GM12878 (cell line): Measurements from ENCODE around the gene SEC63. TPM values are rescaled to one million over a fixed set of nuclear protein-coding genes. Genes with fewer than 3 reads are reported as not detected.

Source experiments
- ATAC-seq: fragments of 200-7000 bp; cut with Tn5 transposase; 3 replicates; pipeline ENCODE4 v1.9.1; 2020; ENCODE audit warnings: mild to moderate bottlenecking, moderate library complexity
- BruUV-seq: library from RNA; stranded (reverse); fragments of 400-500 nt; replicated peaks from 2 replicates; lab custom pipeline; 2021; lab: Mats Ljungman, UMichigan
- CTCF ChIA-PET: fragments of 300-600 bp; sonication (Branson Sonifier 250); formaldehyde crosslinking; extraction: SDS; loops from one replicate; lab custom pipeline; 2021; ENCODE audit warnings: inconsistent platforms; lab: Yijun Ruan, JAX
- POLR2A ChIA-PET: fragments of 350-600 bp; formaldehyde crosslinking; extraction: SDS; loops from one replicate; lab custom pipeline; 2021; ENCODE audit warnings: inconsistent platforms; lab: Charles Lee
- RAD21 ChIA-PET: fragments of 300-600 bp; sonication (Branson Sonifier 250); formaldehyde crosslinking; loops from one replicate; lab custom pipeline; 2023; ENCODE audit warnings: antibody characterized with exemption; ENCODE audit not compliant: unreplicated experiment; lab: Charles Lee
- SMC1A ChIA-PET: fragments of 300-600 bp; sonication (Branson Sonifier 250); formaldehyde crosslinking; loops from one replicate; lab custom pipeline; 2023; ENCODE audit not compliant: unreplicated experiment, uncharacterized antibody; lab: Charles Lee
- DNase-seq: peaks from one replicate; pipeline ENCODE4 v3.0.0-alpha.2; 2011; ENCODE audit warnings: low read depth, low spot score
- FAIRE-seq: peaks from 3 replicates; lab custom pipeline; 2011; peaks lifted over from hg19 to GRCh38; lab: Jason Lieb, UNC
- H2AFZ ChIP-seq: 2 replicates; pipeline ENCODE4 v1.6.0; 2011; ENCODE audit warnings: low read depth, low read length, control low read depth; ENCODE audit not compliant: control insufficient read depth
- H3K27ac ChIP-seq: 2 replicates; pipeline ENCODE4 v1.5.1; 2011; ENCODE audit warnings: control low read depth; ENCODE audit not compliant: control insufficient read depth, insufficient read depth
- H3K27me3 ChIP-seq, 2 experiments: replicated peaks in 1 of 2; 2 replicates each; pipeline versions ENCODE4 v1.6.0 to v1.6.1; 2011; ENCODE audit warnings: low read length in 1 of 2; ENCODE audit not compliant: control insufficient read depth in 2 of 2, insufficient read depth in 2 of 2
- H3K36me3 ChIP-seq, 2 experiments: 2 replicates each; pipeline ENCODE4 v1.5.1; 2011; ENCODE audit warnings: low read length in 1 of 2; ENCODE audit not compliant: control insufficient read depth in 2 of 2, insufficient read depth in 2 of 2
- H3K4me1 ChIP-seq: 2 replicates; pipeline ENCODE4 v1.6.1; 2011; ENCODE audit warnings: mild to moderate bottlenecking, low read length, moderate library complexity, mixed read lengths; ENCODE audit not compliant: control insufficient read depth, insufficient read depth
- H3K4me2 ChIP-seq: 2 replicates; pipeline ENCODE4 v1.6.0; 2011; ENCODE audit warnings: control low read depth; ENCODE audit not compliant: control insufficient read depth, insufficient read depth
- H3K4me3 ChIP-seq: fragments of 200-600 bp; sonication (generic); 2 replicates; pipeline ENCODE4 v1.5.1; 2016
- H3K79me2 ChIP-seq: 2 replicates; pipeline ENCODE4 v1.6.0; 2011; ENCODE audit warnings: low read length; ENCODE audit not compliant: control insufficient read depth, insufficient read depth
- H3K9ac ChIP-seq: 2 replicates; pipeline ENCODE4 v1.8.0; 2011; ENCODE audit warnings: low read length, control low read depth, mixed read lengths; ENCODE audit not compliant: control insufficient read depth, insufficient read depth
- H3K9me3 ChIP-seq: replicated peaks from 3 replicates; pipeline ENCODE4 v1.5.1; 2011; ENCODE audit warnings: mild to moderate bottlenecking, low read length; ENCODE audit not compliant: control insufficient read depth, insufficient read depth
- H4K20me1 ChIP-seq: 2 replicates; pipeline ENCODE4 v1.6.0; 2011; ENCODE audit not compliant: control insufficient read depth, insufficient read depth
- BACH1 ChIP-seq: fragments of 450-650 bp; IDR thresholded peaks from 2 replicates; pipeline ENCODE4 v1.6.1; 2017; ENCODE audit warnings: mild to moderate bottlenecking, borderline replicate concordance
- CHD4 ChIP-seq: fragments of 200-600 bp; sonication (generic); IDR thresholded peaks from 2 replicates; pipeline ENCODE4 v1.6.1; 2016; ENCODE audit warnings: mild to moderate bottlenecking
- ELK1 ChIP-seq: IDR thresholded peaks from 2 replicates; pipeline ENCODE4 v1.6.1; 2012; ENCODE audit warnings: low read depth, low read length, improper control_type of control experiment
- GATAD2B ChIP-seq: fragments of 450-650 bp; conservative IDR thresholded peaks from 2 replicates; pipeline ENCODE4 v1.6.1; 2017; ENCODE audit warnings: low read depth, mild to moderate bottlenecking, moderate library complexity
- NBN ChIP-seq: fragments of 450-650 bp; IDR thresholded peaks from 2 replicates; pipeline ENCODE4 v1.6.1; 2016
- POLR2AphosphoS5 ChIP-seq: IDR thresholded peaks from 2 replicates; pipeline ENCODE4 v1.6.1; 2011; ENCODE audit warnings: mild to moderate bottlenecking, low read length, inconsistent platforms
- RUNX3 ChIP-seq: IDR thresholded peaks from 2 replicates; pipeline ENCODE4 v1.6.1; 2012; ENCODE audit warnings: low read length, inconsistent platforms
- TBL1XR1 ChIP-seq: IDR thresholded peaks from 2 replicates; pipeline ENCODE4 v1.6.1; 2012; ENCODE audit warnings: low read depth, low read length, improper control_type of control experiment
- ZBTB11 ChIP-seq: fragments of 450-650 bp; formaldehyde crosslinking; IDR thresholded peaks from 2 replicates; pipeline ENCODE4 v1.5.0; 2022; ENCODE audit warnings: mild to moderate bottlenecking, missing genetic modification characterization
- WGBS: methylation state at CpG from one replicate; pipeline ENCODE4 v1.1.6; 2016; ENCODE audit warnings: low lambda C conversion rate; ENCODE audit not compliant: insufficient replicate concordance, insufficient coverage; ENCODE audit errors: missing lambda C conversion rate; 5-methylcytosine and 5-hydroxymethylcytosine counted together
- in situ Hi-C: fragments of 300-500 bp; cut with MboI; formaldehyde crosslinking; loops from 9 replicates; pipeline ENCODE4 v1.14.3; 2018; ENCODE audit warnings: mixed read lengths
- intact Hi-C: fragments of 100-400 bp; cut with micrococcal nuclease; formaldehyde crosslinking; loops from one replicate; pipeline ENCODE4 v1.14.2; 2022; ENCODE audit not compliant: unreplicated experiment
- polyA plus RNA-seq, 11 experiments: library from polyadenylated mRNA; depleted of rRNA in 4 of 11; unstranded in 6 of 11; stranded (reverse) in 5 of 11; fragments of >200 nt; fragmentation: Nextera tagmentation in 4 of 11; fragmentation: Illumina TruSeq in 1 of 11; extraction: Ambion mirVana in 4 of 11; extraction: Trizol in 1 of 11; gene quantifications; 1 replicate in 1 of 11; 2 replicates in 10 of 11; pipeline versions ENCODE4 v1.2.1 to v1.2.3, GENCODE V29; 2011 to 2016; ENCODE audit warnings: inconsistent platforms in 2 of 11, missing spikeins in 2 of 11, low read depth in 1 of 11
- total RNA-seq, 4 experiments: library from RNA; depleted of rRNA in 3 of 4; stranded (reverse); fragments of >200 nt in 3 of 4; fragmentation: Illumina TruSeq in 1 of 4; extraction: Trizol in 1 of 4; gene quantifications; 2 replicates each; pipeline versions ENCODE4 v1.2.1 to v1.2.3, GENCODE V29; 2013 to 2021
- TF ChIP-seq, protein P1 (sequence below): fragments of 450-650 bp; IDR thresholded peaks from 2 replicates; pipeline ENCODE4 v1.6.1; 2017; ENCODE audit warnings: antibody characterized with exemption, mild to moderate bottlenecking, moderate library complexity
- TF ChIP-seq, protein P2 (sequence below): IDR thresholded peaks from 2 replicates; pipeline ENCODE4 v1.6.1; 2011; ENCODE audit warnings: borderline replicate concordance, low read depth, mild to moderate bottlenecking, moderate library complexity, low read length; ENCODE audit not compliant: insufficient read depth, poor library complexity, severe bottlenecking
- TF ChIP-seq, protein P3 (sequence below): IDR thresholded peaks from 2 replicates; pipeline ENCODE4 v1.6.1; 2012; ENCODE audit warnings: low read depth, low read length, improper control_type of control experiment

The SEC63 gene
- total and polyA plus RNA-seq, 10 of the 15 experiments (the other 5 are each of a cell fraction or from before 2014, with no cell fraction given) = 10.1 to 87.0 (median 34.3) TPM

GRCh38 chr6:107977283-107977682 lies 19.3 kb upstream of the SEC63 start (continued):
- TF ChIP-seq ZBTB11 (CRISPR knock-in tag) (no peak), NBN (no peak)
- TF ChIP-seq, protein P1, sequence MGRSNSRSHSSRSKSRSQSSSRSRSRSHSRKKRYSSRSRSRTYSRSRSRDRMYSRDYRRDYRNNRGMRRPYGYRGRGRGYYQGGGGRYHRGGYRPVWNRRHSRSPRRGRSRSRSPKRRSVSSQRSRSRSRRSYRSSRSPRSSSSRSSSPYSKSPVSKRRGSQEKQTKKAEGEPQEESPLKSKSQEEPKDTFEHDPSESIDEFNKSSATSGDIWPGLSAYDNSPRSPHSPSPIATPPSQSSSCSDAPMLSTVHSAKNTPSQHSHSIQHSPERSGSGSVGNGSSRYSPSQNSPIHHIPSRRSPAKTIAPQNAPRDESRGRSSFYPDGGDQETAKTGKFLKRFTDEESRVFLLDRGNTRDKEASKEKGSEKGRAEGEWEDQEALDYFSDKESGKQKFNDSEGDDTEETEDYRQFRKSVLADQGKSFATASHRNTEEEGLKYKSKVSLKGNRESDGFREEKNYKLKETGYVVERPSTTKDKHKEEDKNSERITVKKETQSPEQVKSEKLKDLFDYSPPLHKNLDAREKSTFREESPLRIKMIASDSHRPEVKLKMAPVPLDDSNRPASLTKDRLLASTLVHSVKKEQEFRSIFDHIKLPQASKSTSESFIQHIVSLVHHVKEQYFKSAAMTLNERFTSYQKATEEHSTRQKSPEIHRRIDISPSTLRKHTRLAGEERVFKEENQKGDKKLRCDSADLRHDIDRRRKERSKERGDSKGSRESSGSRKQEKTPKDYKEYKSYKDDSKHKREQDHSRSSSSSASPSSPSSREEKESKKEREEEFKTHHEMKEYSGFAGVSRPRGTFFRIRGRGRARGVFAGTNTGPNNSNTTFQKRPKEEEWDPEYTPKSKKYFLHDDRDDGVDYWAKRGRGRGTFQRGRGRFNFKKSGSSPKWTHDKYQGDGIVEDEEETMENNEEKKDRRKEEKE = no peak

- Histone ChIP-seq H3K9me3 (no peaks in the 10 kb centered on the region), H2AFZ (no peak overlapping the region), H4K20me1 (no peaks in the 10 kb centered on the region), H3K4me3 (no peak overlapping the region), H3K27ac (no peak overlapping the region), H3K79me2 (no peaks in the 10 kb centered on the region), H3K4me2 (no peak overlapping the region), H3K4me1 (no peaks in the 10 kb centered on the region), H3K27me3 (no peaks in the 10 kb centered on the region; a peak in 1 of 4 replicates), H3K36me3 (no peaks in the 10 kb centered on the region), H3K9ac (no peak overlapping the region)
- no TSS peak for BruUV-seq
- POLR2A ChIA-PET = no interaction called here
- ATAC-seq (no peak), DNase-seq (no peak), FAIRE-seq (no peak)
- intact Hi-C loops (no loop called here), in situ Hi-C loops (loop anchor here (10.0 kb wide), 1 partner anchor 549 kb away; no protein-coding TSS in a partner anchor)
- CTCF ChIA-PET = interaction anchor here (1.1 to 1.4 kb wide), 2 partner anchors 73 to 81 kb away, joined by 3 to 10 read pairs; no protein-coding TSS in a partner anchor
- RAD21 ChIA-PET = interaction anchor here (0.7 kb wide), 1 partner anchor 85 kb away, joined by 3 read pairs; no protein-coding TSS in a partner anchor
- whole genome bisulfite sequencing = 85% methylated on average over 4 of the region's 4 CpGs
- SMC1A ChIA-PET = interaction anchor here (0.9 to 1.3 kb wide), 3 partner anchors 12 to 74 kb away, joined by 3 to 4 read pairs (median 3); no protein-coding TSS in a partner anchor
- TF ChIP-seq POLR2AphosphoS5 (no peak), ELK1 (no peak), CHD4 (no peak), GATAD2B (no peak), BACH1 (no peak), TBL1XR1 (no peak), RUNX3 (no peak)
- TF ChIP-seq, protein P2, sequence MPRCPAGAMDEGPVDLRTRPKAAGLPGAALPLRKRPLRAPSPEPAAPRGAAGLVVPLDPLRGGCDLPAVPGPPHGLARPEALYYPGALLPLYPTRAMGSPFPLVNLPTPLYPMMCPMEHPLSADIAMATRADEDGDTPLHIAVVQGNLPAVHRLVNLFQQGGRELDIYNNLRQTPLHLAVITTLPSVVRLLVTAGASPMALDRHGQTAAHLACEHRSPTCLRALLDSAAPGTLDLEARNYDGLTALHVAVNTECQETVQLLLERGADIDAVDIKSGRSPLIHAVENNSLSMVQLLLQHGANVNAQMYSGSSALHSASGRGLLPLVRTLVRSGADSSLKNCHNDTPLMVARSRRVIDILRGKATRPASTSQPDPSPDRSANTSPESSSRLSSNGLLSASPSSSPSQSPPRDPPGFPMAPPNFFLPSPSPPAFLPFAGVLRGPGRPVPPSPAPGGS = no peak
- TF ChIP-seq, protein P3, sequence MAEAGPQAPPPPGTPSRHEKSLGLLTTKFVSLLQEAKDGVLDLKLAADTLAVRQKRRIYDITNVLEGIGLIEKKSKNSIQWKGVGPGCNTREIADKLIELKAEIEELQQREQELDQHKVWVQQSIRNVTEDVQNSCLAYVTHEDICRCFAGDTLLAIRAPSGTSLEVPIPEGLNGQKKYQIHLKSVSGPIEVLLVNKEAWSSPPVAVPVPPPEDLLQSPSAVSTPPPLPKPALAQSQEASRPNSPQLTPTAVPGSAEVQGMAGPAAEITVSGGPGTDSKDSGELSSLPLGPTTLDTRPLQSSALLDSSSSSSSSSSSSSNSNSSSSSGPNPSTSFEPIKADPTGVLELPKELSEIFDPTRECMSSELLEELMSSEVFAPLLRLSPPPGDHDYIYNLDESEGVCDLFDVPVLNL = no peak
Observed at GRCh38 chr6:107976155-107976783, 18.3 kb upstream of the SEC63 start.
